ENCODE measurements around the gene GPC6.

DNA sequence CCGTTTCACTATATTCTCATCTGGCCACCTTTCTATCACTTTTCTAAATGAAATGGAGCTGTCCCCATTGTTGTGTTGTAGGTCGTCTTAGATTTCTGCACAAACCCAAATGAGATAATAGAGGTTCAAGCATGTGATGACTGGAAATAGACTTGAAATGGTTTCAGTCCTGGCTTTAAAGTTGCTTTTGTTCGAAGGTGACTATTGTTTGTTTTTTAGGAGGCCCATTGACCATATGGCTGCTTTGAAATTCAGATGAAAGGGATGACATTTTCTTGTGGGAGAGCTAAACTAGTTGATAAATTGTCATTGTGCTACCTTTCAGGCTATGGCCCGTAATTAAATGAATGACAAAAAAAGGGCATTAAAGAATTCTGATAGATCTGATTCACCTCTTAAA lies 583.7 kb downstream of the GPC6 start:
- TF ChIP-seq, protein P1, sequence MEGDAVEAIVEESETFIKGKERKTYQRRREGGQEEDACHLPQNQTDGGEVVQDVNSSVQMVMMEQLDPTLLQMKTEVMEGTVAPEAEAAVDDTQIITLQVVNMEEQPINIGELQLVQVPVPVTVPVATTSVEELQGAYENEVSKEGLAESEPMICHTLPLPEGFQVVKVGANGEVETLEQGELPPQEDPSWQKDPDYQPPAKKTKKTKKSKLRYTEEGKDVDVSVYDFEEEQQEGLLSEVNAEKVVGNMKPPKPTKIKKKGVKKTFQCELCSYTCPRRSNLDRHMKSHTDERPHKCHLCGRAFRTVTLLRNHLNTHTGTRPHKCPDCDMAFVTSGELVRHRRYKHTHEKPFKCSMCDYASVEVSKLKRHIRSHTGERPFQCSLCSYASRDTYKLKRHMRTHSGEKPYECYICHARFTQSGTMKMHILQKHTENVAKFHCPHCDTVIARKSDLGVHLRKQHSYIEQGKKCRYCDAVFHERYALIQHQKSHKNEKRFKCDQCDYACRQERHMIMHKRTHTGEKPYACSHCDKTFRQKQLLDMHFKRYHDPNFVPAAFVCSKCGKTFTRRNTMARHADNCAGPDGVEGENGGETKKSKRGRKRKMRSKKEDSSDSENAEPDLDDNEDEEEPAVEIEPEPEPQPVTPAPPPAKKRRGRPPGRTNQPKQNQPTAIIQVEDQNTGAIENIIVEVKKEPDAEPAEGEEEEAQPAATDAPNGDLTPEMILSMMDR (IDR thresholded peaks at IDR 0.05): no peak
- TF ChIP-seq POLR2A (IDR thresholded peaks at IDR 0.05) (no peak), EP300 (IDR thresholded peaks at IDR 0.05) (no peak)
